Mesenchymal stem cell (in vitro differentiated cells and primary cell): ENCODE results near the gene HBD.

ENCODE experiments used
- DNase-seq: peaks from one replicate; pipeline ENCODE4 v3.0.0-alpha.2; 2013
- H2AFZ ChIP-seq: one replicate; pipeline ENCODE4 v1.6.1; 2013; ENCODE audit warnings: low read depth, mild to moderate bottlenecking, control low read depth, inconsistent platforms, low read length, moderate library complexity
- H2AK5ac ChIP-seq: 2 replicates; pipeline ENCODE4 v1.6.1; 2013; ENCODE audit warnings: low read length, moderate library complexity, mild to moderate bottlenecking, inconsistent platforms; ENCODE audit not compliant: severe bottlenecking
- H2BK120ac ChIP-seq: one replicate; pipeline ENCODE4 v1.6.1; 2013; ENCODE audit warnings: low read depth, mild to moderate bottlenecking, inconsistent platforms, low read length, moderate library complexity
- H2BK12ac ChIP-seq, 2 experiments: one replicate each; pipeline ENCODE4 v1.6.1; 2013; ENCODE audit warnings: inconsistent platforms in 2 of 2, low read length in 2 of 2, mild to moderate bottlenecking in 2 of 2, moderate library complexity in 2 of 2, control low read depth in 1 of 2
- H2BK15ac ChIP-seq: one replicate; pipeline ENCODE4 v1.6.1; 2013; ENCODE audit warnings: mild to moderate bottlenecking, low read depth, inconsistent platforms; ENCODE audit not compliant: poor library complexity, severe bottlenecking
- H2BK5ac ChIP-seq: 2 replicates; pipeline ENCODE4 v1.6.1; 2013; ENCODE audit warnings: low read depth, mild to moderate bottlenecking, low read length, control low read depth, inconsistent platforms; ENCODE audit not compliant: poor library complexity, severe bottlenecking
- H3K14ac ChIP-seq, 2 experiments: one replicate each; pipeline ENCODE4 v1.6.1; 2013; ENCODE audit warnings: inconsistent platforms in 2 of 2, low read length in 2 of 2, control low read depth in 1 of 2, mild to moderate bottlenecking in 1 of 2, moderate library complexity in 1 of 2
- H3K18ac ChIP-seq, 2 experiments: one replicate each; pipeline ENCODE4 v1.6.1; 2013; ENCODE audit warnings: inconsistent platforms in 2 of 2, low read length in 2 of 2, control low read depth in 1 of 2, low read depth in 1 of 2, mild to moderate bottlenecking in 1 of 2
- H3K23ac ChIP-seq, 2 experiments: one replicate each; pipeline ENCODE4 v1.6.1; 2013; ENCODE audit warnings: inconsistent platforms in 2 of 2, low read length in 2 of 2, mild to moderate bottlenecking in 2 of 2, moderate library complexity in 2 of 2, control low read depth in 1 of 2
- H3K27ac ChIP-seq: 2 replicates; pipeline ENCODE4 v1.5.1; 2013; ENCODE audit warnings: mild to moderate bottlenecking, moderate library complexity, low read length, control low read depth, inconsistent platforms; ENCODE audit not compliant: poor library complexity, severe bottlenecking
- H3K27me3 ChIP-seq, 2 experiments: 2 replicates each; pipeline versions ENCODE4 v1.6.1 to v1.7.0; 2013; ENCODE audit warnings: low read length in 2 of 2, mild to moderate bottlenecking in 2 of 2, moderate library complexity in 2 of 2, control low read depth in 1 of 2, inconsistent platforms in 1 of 2; ENCODE audit not compliant: control insufficient read depth in 1 of 2, insufficient read depth in 1 of 2
- H3K36me3 ChIP-seq, 2 experiments: 2 replicates each; pipeline versions ENCODE4 v1.6.1 to v1.7.0; 2013; ENCODE audit warnings: low read length in 2 of 2, control low read depth in 1 of 2, inconsistent platforms in 1 of 2, low read depth in 1 of 2, mild to moderate bottlenecking in 1 of 2; ENCODE audit not compliant: insufficient read depth in 2 of 2, control insufficient read depth in 1 of 2
- H3K4ac ChIP-seq, 2 experiments: one replicate each; pipeline ENCODE4 v1.6.1; 2013; ENCODE audit warnings: inconsistent platforms in 2 of 2, low read length in 2 of 2, mild to moderate bottlenecking in 2 of 2, moderate library complexity in 2 of 2, control low read depth in 1 of 2, low read depth in 1 of 2
- H3K4me1 ChIP-seq: 2 replicates; pipeline ENCODE4 v1.6.1; 2013; ENCODE audit warnings: low read depth, low read length, control low read depth; ENCODE audit not compliant: control insufficient read depth, insufficient read depth
- H3K4me2 ChIP-seq: 2 replicates; pipeline ENCODE4 v1.6.1; 2013; ENCODE audit warnings: low read length, mild to moderate bottlenecking, inconsistent platforms; ENCODE audit not compliant: poor library complexity, severe bottlenecking
- H3K4me3 ChIP-seq, 2 experiments: 2 replicates each; pipeline versions ENCODE4 v1.5.1 to v1.7.0; 2013; ENCODE audit warnings: low read length in 2 of 2, mild to moderate bottlenecking in 2 of 2, control low read depth in 1 of 2, low read depth in 1 of 2; ENCODE audit not compliant: insufficient read depth in 1 of 2
- H3K79me1 ChIP-seq: replicated peaks from 2 replicates; pipeline ENCODE4 v1.6.1; 2013; ENCODE audit warnings: mild to moderate bottlenecking, control low read depth, low read length, inconsistent platforms; ENCODE audit not compliant: poor library complexity, severe bottlenecking
- H3K9ac ChIP-seq: 2 replicates; pipeline ENCODE4 v1.7.0; 2013; ENCODE audit warnings: mild to moderate bottlenecking, low read length, moderate library complexity
- H3K9me3 ChIP-seq: 2 replicates; pipeline ENCODE4 v1.7.0; 2013; ENCODE audit warnings: mild to moderate bottlenecking, low read length; ENCODE audit not compliant: control insufficient read depth
- H4K8ac ChIP-seq: one replicate; pipeline ENCODE4 v1.6.1; 2013; ENCODE audit warnings: inconsistent platforms, mild to moderate bottlenecking, low read length, moderate library complexity
- H4K91ac ChIP-seq: one replicate; pipeline ENCODE4 v1.6.1; 2013; ENCODE audit warnings: mild to moderate bottlenecking, low read length, inconsistent platforms
- WGBS: methylation state at CpG from one replicate; pipeline ENCODE4 v1.1.7; 2013; ENCODE audit warnings: mixed read lengths; 5-methylcytosine and 5-hydroxymethylcytosine counted together

The HBD gene

DNA sequence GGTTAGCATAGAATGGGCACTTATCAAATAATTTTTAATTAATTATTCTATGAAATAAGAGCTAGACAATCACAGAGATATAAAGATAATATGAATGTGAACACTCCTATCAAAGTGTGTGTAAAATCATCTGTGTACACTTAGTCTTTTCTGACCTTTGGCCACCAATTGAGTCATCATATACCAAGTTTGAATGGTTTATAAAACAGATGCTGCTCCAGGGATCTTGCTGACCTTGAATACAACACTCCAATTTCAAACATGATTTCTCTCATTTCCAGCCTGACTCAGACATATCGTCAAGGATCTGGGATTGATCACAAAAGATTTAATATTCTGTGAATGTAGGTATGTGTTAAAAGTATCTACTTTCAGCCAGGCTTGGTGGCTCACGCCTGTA is 30.9 kb downstream of the HBD start:
- WGBS: 94% methylated on average over 2 of the region's 2 CpGs
- no peak overlapping the region for H4K8ac ChIP-seq

GRCh38 chr11:5200582-5200981 is 33.7 kb downstream of the HBD start, which contains the start of gene OR51V1:
TSS of gene OR51V1 (minus strand) at chr11:5200682. CDS start at chr11:5200682, 0 bp downstream.
- H3K4me3 ChIP-seq: no peak within 1 kb of the TSS
- H3K79me1 ChIP-seq: no peaks in the 10 kb centered on the region
- no peak within 1 kb of the TSS for H4K8ac ChIP-seq
- no peak within 1 kb of the TSS for H2BK15ac ChIP-seq
- no peak within 1 kb of the TSS for H3K4ac ChIP-seq
- H2BK12ac ChIP-seq: no peak within 1 kb of the TSS
- no peak within 1 kb of the TSS for H2BK120ac ChIP-seq
- no peak within 1 kb of the TSS for H3K18ac ChIP-seq
- H3K9ac ChIP-seq: no peak within 1 kb of the TSS
- no peak within 1 kb of the TSS for H3K23ac ChIP-seq
- H3K4me1 ChIP-seq: no peaks in the 10 kb centered on the region
- H3K27me3 ChIP-seq: no peaks in the 10 kb centered on the region
- no peak within 1 kb of the TSS for H2AK5ac ChIP-seq
- H3K9me3 ChIP-seq: no peaks in the 10 kb centered on the region
- H3K36me3 ChIP-seq: no peaks in the 10 kb centered on the region
- no peak within 1 kb of the TSS for H2BK5ac ChIP-seq
- DNase-seq: no peak
- H4K91ac ChIP-seq: no peak within 1 kb of the TSS
- H3K14ac ChIP-seq: no peak within 1 kb of the TSS
- no peak within 1 kb of the TSS for H3K4me2 ChIP-seq
- H2AFZ ChIP-seq: no peak within 1 kb of the TSS
- no peak within 1 kb of the TSS for H3K27ac ChIP-seq
- WGBS: no CpG with 5 or more reads among the region's 1 CpG

More for the DNA sequence above, 30.9 kb downstream of the HBD start:
- H3K18ac ChIP-seq: no peak overlapping the region
- H2AFZ ChIP-seq: no peak overlapping the region
- no peak overlapping the region for H3K14ac ChIP-seq
- no peak overlapping the region for H2BK12ac ChIP-seq
- H3K4me2 ChIP-seq: no peak overlapping the region
- H4K91ac ChIP-seq: no peak overlapping the region
- no peak overlapping the region for H3K9ac ChIP-seq
- H2BK120ac ChIP-seq: no peak overlapping the region
- H2AK5ac ChIP-seq: no peak overlapping the region
- H3K23ac ChIP-seq: no peak overlapping the region
- no peak overlapping the region for H3K27ac ChIP-seq
- no peaks in the 10 kb centered on the region for H3K27me3 ChIP-seq
- no peak overlapping the region for H3K4ac ChIP-seq
- H3K9me3 ChIP-seq: no peaks in the 10 kb centered on the region
- no peaks in the 10 kb centered on the region for H3K4me1 ChIP-seq
- H2BK5ac ChIP-seq: no peak overlapping the region
- DNase-seq: no peak
- H3K4me3 ChIP-seq: no peak overlapping the region
- H3K36me3 ChIP-seq: no peaks in the 10 kb centered on the region
- H3K79me1 ChIP-seq: no peaks in the 10 kb centered on the region
- no peak overlapping the region for H2BK15ac ChIP-seq

GRCh38 chr11:5198285-5198684 is 36.0 kb downstream of the HBD start:
- H3K4me2 ChIP-seq: no peak overlapping the region

DNA sequence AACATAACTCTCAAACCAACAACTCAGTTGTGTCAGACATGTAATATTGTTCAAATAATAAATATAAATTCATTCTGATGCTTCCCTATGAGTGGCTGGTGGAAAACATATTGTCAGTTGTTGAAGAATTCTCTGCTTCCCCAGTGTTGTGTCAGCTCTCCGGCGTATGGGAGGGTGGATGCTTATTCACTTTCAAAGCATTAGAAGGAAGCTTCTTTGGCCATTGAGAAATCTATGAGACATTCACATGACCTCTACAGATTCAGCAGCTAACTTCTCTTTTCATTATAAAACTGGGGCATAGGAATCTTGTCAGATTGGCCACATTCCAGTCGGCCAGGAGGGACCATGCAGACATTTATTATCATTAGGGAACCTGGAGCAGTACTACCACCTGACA is 36.7 kb downstream of the HBD start:
- Histone ChIP-seq H3K27me3 (no peaks in the 10 kb centered on the region), H3K9me3 (no peaks in the 10 kb centered on the region), H3K4me1 (no peaks in the 10 kb centered on the region), H3K9ac (no peak overlapping the region), H3K79me1 (no peaks in the 10 kb centered on the region), H2AFZ (no peak overlapping the region), H4K8ac (no peak overlapping the region), H3K18ac (no peak overlapping the region), H3K23ac (no peak overlapping the region), H2BK12ac (no peak overlapping the region), H2BK5ac (no peak overlapping the region), H2BK120ac (no peak overlapping the region), H3K4me2 (no peak overlapping the region), H2BK15ac (no peak overlapping the region), H3K4me3 (no peak overlapping the region), H2AK5ac (no peak overlapping the region), H3K4ac (no peak overlapping the region), H3K36me3 (no peaks in the 10 kb centered on the region), H3K27ac (no peak overlapping the region), H3K14ac (no peak overlapping the region), H4K91ac (no peak overlapping the region)
- DNase-seq: no peak
- whole genome bisulfite sequencing: 77% methylated on average over 3 of the region's 3 CpGs

More at GRCh38 chr11:5198285-5198684, 36.0 kb downstream of the HBD start:
- Histone ChIP-seq H3K18ac (no peak overlapping the region), H3K27me3 (no peaks in the 10 kb centered on the region), H3K36me3 (no peaks in the 10 kb centered on the region), H2BK120ac (no peak overlapping the region), H3K27ac (no peak overlapping the region), H2AK5ac (no peak overlapping the region), H4K91ac (no peak overlapping the region), H3K9ac (no peak overlapping the region), H3K4me1 (no peaks in the 10 kb centered on the region), H4K8ac (no peak overlapping the region), H3K4me3 (no peak overlapping the region), H3K9me3 (no peaks in the 10 kb centered on the region), H3K79me1 (no peaks in the 10 kb centered on the region), H3K14ac (no peak overlapping the region), H2BK12ac (no peak overlapping the region), H3K23ac (no peak overlapping the region), H2BK15ac (no peak overlapping the region), H2AFZ (no peak overlapping the region), H2BK5ac (no peak overlapping the region), H3K4ac (no peak overlapping the region)
- no peak for DNase-seq
